Hepatocyte (in vitro differentiated cells): ENCODE results near the gene SULT1A2. TPM values are rescaled to one million over a fixed set of nuclear protein-coding genes. Genes with fewer than 3 reads are reported as not detected.
"Not testable (repeated sequence)": the region's sequence is repeated elsewhere in the genome, so short reads cannot be mapped to it uniquely, and the experiment has no call there.

Experiments
- DNase-seq: peaks from one replicate; pipeline ENCODE4 v3.0.0-alpha.2; 2016; ENCODE audit warnings: low spot score
- H2AFZ ChIP-seq: fragments of 200-600 bp; sonication (generic); 2 replicates; pipeline ENCODE4 v1.6.0; 2016; ENCODE audit warnings: antibody characterized with exemption, mild to moderate bottlenecking
- H3K27ac ChIP-seq: fragments of 200-600 bp; sonication (generic); 2 replicates; pipeline ENCODE4 v1.5.1; 2016; ENCODE audit warnings: mild to moderate bottlenecking
- H3K27me3 ChIP-seq: fragments of 200-600 bp; sonication (generic); 2 replicates; pipeline ENCODE4 v1.6.1; 2016
- H3K36me3 ChIP-seq: fragments of 200-600 bp; sonication (generic); replicated peaks from 2 replicates; pipeline ENCODE4 v1.5.1; 2016; ENCODE audit warnings: low read depth; ENCODE audit not compliant: insufficient read depth
- H3K4me1 ChIP-seq: fragments of 200-600 bp; sonication (generic); 2 replicates; pipeline ENCODE4 v1.5.1; 2016; ENCODE audit warnings: mild to moderate bottlenecking, moderate library complexity; ENCODE audit not compliant: insufficient read depth
- H3K4me2 ChIP-seq: fragments of 200-600 bp; sonication (generic); 2 replicates; pipeline ENCODE4 v1.6.0; 2016
- H3K4me3 ChIP-seq: fragments of 200-600 bp; sonication (generic); 2 replicates; pipeline ENCODE4 v1.5.1; 2016; ENCODE audit warnings: mild to moderate bottlenecking
- H3K79me2 ChIP-seq: fragments of 200-600 bp; sonication (generic); 2 replicates; pipeline ENCODE4 v1.6.0; 2017; ENCODE audit warnings: mild to moderate bottlenecking
- H3K9me2 ChIP-seq: fragments of 200-600 bp; sonication (generic); replicated peaks from 2 replicates; pipeline ENCODE4 v1.6.0; 2017; ENCODE audit warnings: mild to moderate bottlenecking; ENCODE audit not compliant: insufficient read depth
- H3K9me3 ChIP-seq: fragments of 200-600 bp; sonication (generic); 2 replicates; pipeline ENCODE4 v1.5.1; 2016; ENCODE audit warnings: low read depth, mild to moderate bottlenecking
- H4K20me1 ChIP-seq: fragments of 200-600 bp; sonication (generic); 2 replicates; pipeline ENCODE4 v1.6.0; 2016; ENCODE audit warnings: mild to moderate bottlenecking; ENCODE audit not compliant: insufficient read depth, poor library complexity, severe bottlenecking
- EZH2 ChIP-seq: fragments of 200-600 bp; sonication (generic); IDR thresholded peaks from 2 replicates; pipeline ENCODE4 v1.6.1; 2016; ENCODE audit warnings: antibody characterized with exemption, mild to moderate bottlenecking, borderline replicate concordance
- EZH2phosphoT487 ChIP-seq: fragments of 200-600 bp; sonication (generic); IDR thresholded peaks from one replicate; pipeline ENCODE4 v1.6.1; 2018; ENCODE audit warnings: antibody characterized with exemption, mild to moderate bottlenecking, low read depth, moderate library complexity; ENCODE audit not compliant: unreplicated experiment, severe bottlenecking
- WGBS: methylation state at CpG from one replicate; pipeline ENCODE4 v1.1.6; 2016; ENCODE audit warnings: low lambda C conversion rate; ENCODE audit errors: missing lambda C conversion rate; 5-methylcytosine and 5-hydroxymethylcytosine counted together
- polyA plus RNA-seq: library from polyadenylated mRNA; unstranded; fragments of >200 nt; fragmentation: Nextera tagmentation; extraction: Ambion mirVana; gene quantifications from 2 replicates; pipeline ENCODE4 v1.2.1, GENCODE V29; 2016
- total RNA-seq: library from RNA; depleted of rRNA; stranded (reverse); fragments of >200 nt; gene quantifications from 2 replicates; pipeline ENCODE4 v1.2.3, GENCODE V29; 2014
- TF ChIP-seq, protein P1 (sequence below): fragments of 200-600 bp; sonication (generic); IDR thresholded peaks from 2 replicates; pipeline ENCODE4 v1.5.1; 2016; ENCODE audit warnings: antibody characterized with exemption, mild to moderate bottlenecking; ENCODE audit not compliant: poor library complexity

Gene SULT1A2
- total and polyA plus RNA-seq, 2 experiments from 2014 or later = 1.8 to 3.6 TPM

DNA sequence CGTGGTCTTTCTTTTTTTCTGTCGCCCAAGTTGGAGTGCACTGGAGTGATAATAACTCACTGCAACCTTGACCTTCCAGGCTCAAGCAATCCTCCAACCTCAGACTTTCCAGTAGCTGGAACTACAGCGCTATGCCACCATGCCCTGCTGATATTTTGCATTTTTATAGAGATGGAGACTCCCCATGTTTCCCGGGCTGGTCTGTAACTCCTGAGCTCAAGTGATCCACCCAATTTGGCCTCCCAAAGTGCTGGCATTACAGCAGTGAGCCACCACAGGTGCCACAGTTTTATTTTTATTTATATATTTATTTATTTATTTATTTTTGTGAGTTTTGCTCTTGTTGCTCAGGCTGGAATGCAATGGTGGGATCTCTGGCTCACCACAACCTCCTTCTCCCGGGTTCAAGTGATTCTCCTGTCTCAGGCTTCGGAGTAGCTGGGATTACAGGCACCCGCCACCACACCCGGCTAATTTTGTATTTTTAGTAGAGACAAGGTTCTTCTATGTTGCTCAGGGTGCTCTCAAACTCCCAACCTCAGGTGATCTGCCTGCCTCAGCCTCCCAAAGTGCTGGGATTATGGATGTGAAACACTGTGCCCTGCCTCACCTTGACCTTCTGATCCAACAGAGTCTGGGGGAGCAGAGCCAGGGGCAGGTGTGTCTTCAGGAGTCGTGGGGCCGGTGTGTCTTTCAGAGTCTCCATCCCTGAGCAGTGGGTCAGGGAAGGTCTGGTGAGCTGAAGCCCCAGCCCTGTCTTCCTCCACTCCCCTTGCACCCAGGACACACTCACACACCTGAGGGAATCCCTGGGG, 11.0 kb upstream of the SULT1A2 start:
- H3K36me3 ChIP-seq, H3K9me3 ChIP-seq, H3K9me2 ChIP-seq, H3K4me3 ChIP-seq, H2AFZ ChIP-seq, DNase-seq, H3K79me2 ChIP-seq, H3K27me3 ChIP-seq, H3K4me2 ChIP-seq, H4K20me1 ChIP-seq, H3K27ac ChIP-seq: not testable (repeated sequence)
- WGBS = 95% methylated on average over 9 of the region's 10 CpGs
- peaks cover 11% of the 10 kb centered on the region for H3K4me1 ChIP-seq

DNA sequence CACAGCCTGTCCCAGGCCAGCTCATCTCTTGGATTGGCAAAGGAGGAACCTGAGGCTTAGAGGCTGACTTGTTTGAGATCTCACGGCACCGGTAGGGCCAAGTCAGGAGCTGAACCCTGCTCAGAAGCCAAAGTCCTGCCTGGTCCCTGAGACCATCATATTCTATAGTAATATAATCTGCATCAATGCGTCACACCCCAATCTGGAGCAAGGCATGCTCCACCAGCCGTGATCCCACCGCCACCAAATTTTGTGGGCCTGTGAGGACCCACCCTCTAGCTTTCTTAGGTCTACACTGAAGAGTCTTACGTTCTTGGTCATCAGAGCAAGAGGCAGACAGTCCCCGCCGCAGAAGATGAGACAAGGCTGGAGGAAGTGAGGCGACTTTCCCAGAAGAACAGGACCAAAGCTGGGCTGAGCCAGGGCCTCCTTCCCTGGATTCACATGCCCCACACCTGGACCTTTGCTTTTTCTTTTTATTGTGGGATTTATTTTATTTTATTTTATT, 10.3 kb upstream of the SULT1A2 start:
- no peak overlapping the region for H2AFZ ChIP-seq
- H3K4me3 ChIP-seq = no peak overlapping the region
- peaks cover 11% of the 10 kb centered on the region for H3K4me1 ChIP-seq
- no peaks in the 10 kb centered on the region for H3K36me3 ChIP-seq
- no peak for DNase-seq
- H3K27me3 ChIP-seq = no peaks in the 10 kb centered on the region
- TF ChIP-seq, protein P1, sequence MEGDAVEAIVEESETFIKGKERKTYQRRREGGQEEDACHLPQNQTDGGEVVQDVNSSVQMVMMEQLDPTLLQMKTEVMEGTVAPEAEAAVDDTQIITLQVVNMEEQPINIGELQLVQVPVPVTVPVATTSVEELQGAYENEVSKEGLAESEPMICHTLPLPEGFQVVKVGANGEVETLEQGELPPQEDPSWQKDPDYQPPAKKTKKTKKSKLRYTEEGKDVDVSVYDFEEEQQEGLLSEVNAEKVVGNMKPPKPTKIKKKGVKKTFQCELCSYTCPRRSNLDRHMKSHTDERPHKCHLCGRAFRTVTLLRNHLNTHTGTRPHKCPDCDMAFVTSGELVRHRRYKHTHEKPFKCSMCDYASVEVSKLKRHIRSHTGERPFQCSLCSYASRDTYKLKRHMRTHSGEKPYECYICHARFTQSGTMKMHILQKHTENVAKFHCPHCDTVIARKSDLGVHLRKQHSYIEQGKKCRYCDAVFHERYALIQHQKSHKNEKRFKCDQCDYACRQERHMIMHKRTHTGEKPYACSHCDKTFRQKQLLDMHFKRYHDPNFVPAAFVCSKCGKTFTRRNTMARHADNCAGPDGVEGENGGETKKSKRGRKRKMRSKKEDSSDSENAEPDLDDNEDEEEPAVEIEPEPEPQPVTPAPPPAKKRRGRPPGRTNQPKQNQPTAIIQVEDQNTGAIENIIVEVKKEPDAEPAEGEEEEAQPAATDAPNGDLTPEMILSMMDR = no peak
- TF ChIP-seq EZH2 = no peak
- TF ChIP-seq EZH2phosphoT487 = no peak
- H3K4me2 ChIP-seq = no peak overlapping the region
- H4K20me1 ChIP-seq = no peaks in the 10 kb centered on the region
- 98% methylated on average over 9 of the region's 9 CpGs for WGBS
- H3K9me2 ChIP-seq = no peaks in the 10 kb centered on the region
- H3K27ac ChIP-seq = no peak overlapping the region
- H3K9me3 ChIP-seq = no peaks in the 10 kb centered on the region
- H3K79me2 ChIP-seq = no peaks in the 10 kb centered on the region

DNA sequence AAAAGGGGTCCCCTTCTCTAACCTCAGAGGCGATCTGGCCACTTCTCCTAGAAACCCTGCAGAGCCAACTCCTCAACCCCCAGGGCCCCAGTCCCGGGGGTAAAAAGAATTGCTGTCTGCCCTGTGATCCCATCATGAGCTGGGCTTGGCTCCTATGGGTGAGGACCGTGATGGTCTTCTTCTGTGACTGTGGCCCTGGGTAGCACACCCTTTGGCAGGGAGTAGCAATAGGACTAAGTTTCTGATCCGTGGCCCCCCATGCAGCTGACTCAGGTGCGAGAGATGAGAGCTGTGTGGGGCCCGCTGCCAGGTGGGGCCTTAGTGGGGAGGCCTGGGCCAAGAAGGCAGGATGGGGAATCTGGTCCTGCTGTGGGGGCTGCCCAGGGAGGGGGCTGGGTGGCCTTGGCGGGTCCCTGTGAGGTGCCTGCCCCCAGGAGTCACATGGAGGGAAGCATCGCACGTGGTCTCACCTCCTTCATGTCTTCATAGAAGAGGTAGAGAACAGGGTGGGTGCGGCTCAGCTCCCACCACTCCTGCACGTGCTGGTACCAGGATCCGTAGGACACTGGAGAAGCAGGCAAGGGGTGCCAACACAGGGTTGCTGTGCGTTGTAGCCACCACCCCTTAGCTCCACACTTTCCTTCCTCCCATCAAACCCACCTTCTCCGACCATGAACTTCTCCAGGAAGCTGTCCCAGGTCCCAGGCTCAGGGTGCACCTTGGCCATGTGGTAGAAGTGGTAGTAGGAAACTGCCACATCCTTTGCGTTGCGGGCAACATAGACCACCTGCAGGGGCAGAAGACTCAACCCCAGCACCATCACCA, 9.7 kb upstream of the SULT1A2 start:
- Histone ChIP-seq H3K27me3 (no peaks in the 10 kb centered on the region), H3K36me3 (no peaks in the 10 kb centered on the region), H3K4me3 (no peak overlapping the region), H3K4me2 (no peak overlapping the region), H3K4me1 (peaks cover 11% of the 10 kb centered on the region), H3K27ac (no peak overlapping the region), H3K9me2 (no peaks in the 10 kb centered on the region), H4K20me1 (no peaks in the 10 kb centered on the region), H2AFZ (no peak overlapping the region), H3K79me2 (no peaks in the 10 kb centered on the region), H3K9me3 (no peaks in the 10 kb centered on the region)
- no peak for DNase-seq
- WGBS = 89% methylated on average over 14 of the region's 16 CpGs
- no peak for TF ChIP-seq EZH2
- TF ChIP-seq, protein P1 = no peak
- no peak for TF ChIP-seq EZH2phosphoT487

DNA sequence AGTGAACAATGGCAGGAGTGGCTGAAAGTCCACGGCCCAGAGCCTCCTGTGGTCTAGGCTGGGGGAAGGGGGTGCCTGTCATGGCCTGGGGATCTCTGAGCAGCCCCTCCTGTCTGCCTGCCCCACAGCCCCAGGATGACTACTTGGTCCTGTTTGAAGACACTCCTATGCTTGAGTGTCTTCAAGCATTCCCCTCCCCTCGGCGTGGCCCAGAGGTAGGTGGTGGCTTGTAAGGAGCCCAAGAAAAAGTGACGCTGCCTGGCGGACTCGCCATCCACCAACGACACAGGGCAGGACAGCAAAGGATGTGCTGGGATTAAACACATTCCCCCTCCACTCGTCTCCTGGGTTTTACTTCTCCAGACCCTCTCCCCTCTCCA, 7.3 kb upstream of the SULT1A2 start:
- no peaks in the 10 kb centered on the region for H3K36me3 ChIP-seq
- no peak overlapping the region for H3K4me2 ChIP-seq
- no peaks in the 10 kb centered on the region for H3K9me3 ChIP-seq
- no peaks in the 10 kb centered on the region for H3K27me3 ChIP-seq
- no peak for TF ChIP-seq EZH2phosphoT487
- TF ChIP-seq, protein P1 = no peak
- no peak for TF ChIP-seq EZH2
- H3K9me2 ChIP-seq = no peaks in the 10 kb centered on the region
- no peak for DNase-seq
- no peaks in the 10 kb centered on the region for H4K20me1 ChIP-seq
- no peak overlapping the region for H3K4me3 ChIP-seq
- WGBS = 79% methylated on average over 8 of the region's 8 CpGs
- no peaks in the 10 kb centered on the region for H3K79me2 ChIP-seq
- H2AFZ ChIP-seq = no peak overlapping the region
- no peak overlapping the region for H3K27ac ChIP-seq
- H3K4me1 ChIP-seq = no peaks in the 10 kb centered on the region
